GM13976 (cell line): ENCODE results near the gene ZBTB38.
A peak's percentile ranks its signal among the peaks of the same experiment; 100 is the strongest.

ENCODE experiments used
- DNase-seq: peaks from one replicate; pipeline ENCODE4 v3.0.0; 2012; ENCODE audit warnings: low spot score
- CTCF ChIP-seq: IDR thresholded peaks from 2 replicates; pipeline ENCODE4 v1.5.1; 2012; ENCODE audit warnings: borderline replicate concordance, mild to moderate bottlenecking; ENCODE audit not compliant: insufficient read depth; ENCODE audit errors: extremely low read depth, missing control alignments, control extremely low read depth
- in situ Hi-C: fragments of 300-500 bp; cut with MboI; formaldehyde crosslinking; loops from one replicate; pipeline ENCODE4 v1.12.0; 2022; ENCODE audit warnings: low sequenced_read_pairs, mixed read lengths, inconsistent platforms; ENCODE audit not compliant: unreplicated experiment

ZBTB38 gene

GRCh38 chr3:141400073-141400971 lies 32.0 kb downstream of the ZBTB38 start:
- DNase-seq: no peak
- TF ChIP-seq CTCF: no peak

GRCh38 chr3:141401095-141401494 lies 32.8 kb downstream of the ZBTB38 start:
- TF ChIP-seq CTCF: no peak
- in situ Hi-C loops: no loop called here
- DNase-seq: no peak

More at GRCh38 chr3:141400073-141400971, 32.0 kb downstream of the ZBTB38 start:
- in situ Hi-C loops: no loop called here

GRCh38 chr3:141401573-141402475 lies 33.5 kb downstream of the ZBTB38 start:
- TF ChIP-seq CTCF: no peak
- in situ Hi-C loops: no loop called here
- DNase-seq: peak; percentile 79

- in situ Hi-C loops: no loop called here
- no peak for TF ChIP-seq CTCF
- peak; percentile 58 for DNase-seq
Observed at GRCh38 chr3:141402476-141403171, 34.3 kb downstream of the ZBTB38 start.

GRCh38 chr3:141403576-141403975 lies 35.3 kb downstream of the ZBTB38 start:
- no peak for DNase-seq
- no peak for TF ChIP-seq CTCF
- in situ Hi-C loops: no loop called here

GRCh38 chr3:141405025-141405424 lies 36.7 kb downstream of the ZBTB38 start:
- DNase-seq: no peak
- in situ Hi-C loops: no loop called here
- no peak for TF ChIP-seq CTCF
